NCI-H2227 (cell line): ENCODE data around the gene TPD52L3.

Experiments used
- DNase-seq: peaks from one replicate; lab custom pipeline; 2025; ENCODE audit not compliant: unreplicated experiment; lab: John Stamatoyannopoulos, UW

Gene TPD52L3

DNA sequence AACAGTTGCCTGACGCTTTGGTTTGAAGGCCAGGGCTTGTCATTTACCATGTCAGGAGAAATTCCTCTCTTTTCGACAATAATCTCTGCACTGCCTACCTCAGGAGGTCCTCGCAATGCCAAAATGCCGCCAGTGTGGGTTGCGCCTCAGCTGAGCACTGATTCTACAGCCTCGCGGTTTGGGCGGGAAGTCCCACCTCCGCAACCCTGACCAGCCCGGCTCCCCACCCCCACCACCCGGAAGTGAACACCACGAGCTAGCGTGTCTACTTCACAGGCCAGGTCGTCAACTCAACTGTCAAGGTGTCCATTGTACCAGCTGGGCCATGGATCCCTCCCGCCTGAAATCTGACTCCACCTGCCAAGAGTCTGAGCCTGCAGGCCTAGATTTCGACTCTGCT lies at the start of gene TPD52L3:
Gene TPD52L3, plus strand, starts transcription at position 273 of the 400 bp plus-strand sequence. CDS start 221 bp downstream, outside the sequence.
- DNase-seq: no peak

DNA sequence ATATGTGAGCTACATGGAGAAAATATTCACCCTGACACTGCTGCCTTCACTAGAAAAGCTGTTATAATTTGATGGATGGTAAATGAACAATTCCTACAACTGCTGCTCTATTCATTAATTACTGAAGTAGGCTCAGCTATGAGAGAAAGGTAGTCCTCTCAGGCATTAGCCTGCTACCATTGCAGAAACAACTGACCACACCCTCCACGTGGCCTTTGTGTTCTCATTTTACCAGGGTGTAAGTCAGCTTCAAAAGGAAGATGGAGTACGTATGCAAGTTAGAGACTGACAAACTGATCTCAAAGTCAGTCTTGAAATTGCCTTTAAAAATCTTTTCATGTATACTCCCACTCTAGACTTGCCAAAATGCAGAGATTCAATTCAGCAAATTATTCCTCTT lies 26.3 kb upstream of the TPD52L3 start:
- no peak for DNase-seq

DNA sequence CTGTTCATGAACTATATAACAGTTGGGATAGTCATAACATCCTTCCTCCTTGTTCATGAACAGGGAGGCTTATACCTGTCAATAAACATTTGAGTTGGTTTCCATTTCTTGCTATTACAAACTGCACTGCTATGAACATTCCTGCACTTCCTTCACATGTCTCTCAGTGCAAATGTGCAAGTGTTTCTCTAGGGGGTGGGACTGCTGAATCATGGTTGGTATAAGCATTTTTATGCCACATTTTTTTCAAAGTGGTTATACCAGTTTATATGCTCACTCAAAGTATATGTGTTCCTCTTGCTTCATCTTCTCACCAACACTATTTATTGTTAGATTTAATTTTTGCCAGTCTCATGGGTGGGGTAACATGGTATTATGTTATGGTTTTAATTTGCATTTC lies 25.8 kb upstream of the TPD52L3 start:
- DNase-seq: no peak

DNA sequence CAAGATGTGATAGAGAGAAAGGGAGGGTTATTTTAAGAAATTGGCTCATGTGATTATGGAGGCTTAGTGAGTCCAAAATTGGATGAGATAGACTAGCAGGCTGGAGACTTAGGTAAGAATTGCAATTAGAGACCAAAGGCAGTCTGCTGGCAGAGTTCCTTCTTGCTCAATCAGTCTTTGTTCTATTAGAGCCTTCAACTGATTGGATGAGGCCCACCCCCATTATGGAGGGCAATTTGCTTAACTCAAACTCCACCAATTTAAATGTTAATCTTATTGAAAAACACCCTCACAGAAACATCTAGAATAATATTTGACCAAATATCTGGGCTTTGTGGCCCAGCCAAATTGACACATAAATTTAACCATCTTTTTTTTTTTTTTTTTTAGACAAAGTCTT lies 23.9 kb upstream of the TPD52L3 start:
- DNase-seq: no peak

DNA sequence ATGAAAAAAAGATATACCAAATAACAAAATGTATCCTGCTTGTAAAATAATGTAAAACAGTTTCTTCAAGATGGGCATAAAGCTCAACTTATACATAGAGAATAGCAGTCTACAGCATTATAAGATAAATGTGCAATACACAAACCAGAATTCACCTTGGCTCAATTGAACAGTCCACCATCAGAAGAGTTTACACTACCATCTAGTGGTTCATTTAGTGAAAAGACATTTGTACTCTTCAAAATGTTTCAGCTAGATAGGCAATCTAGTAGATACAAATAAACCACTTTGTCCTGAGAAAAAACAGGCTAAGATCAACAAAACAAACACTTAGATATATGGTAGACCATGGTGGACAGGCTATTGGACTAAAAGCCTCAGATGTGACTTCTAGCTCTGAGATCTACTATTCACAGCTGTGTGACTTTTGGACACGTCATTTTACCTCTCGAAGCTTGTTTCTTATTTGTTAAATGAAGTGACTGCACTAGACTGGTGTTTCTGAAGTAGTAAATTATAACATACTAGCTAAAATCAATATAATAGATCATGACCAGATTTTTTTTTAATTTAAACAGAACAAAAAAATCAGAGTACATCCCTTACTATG lies 22.1 kb upstream of the TPD52L3 start:
- DNase-seq: peak; percentile 28

DNA sequence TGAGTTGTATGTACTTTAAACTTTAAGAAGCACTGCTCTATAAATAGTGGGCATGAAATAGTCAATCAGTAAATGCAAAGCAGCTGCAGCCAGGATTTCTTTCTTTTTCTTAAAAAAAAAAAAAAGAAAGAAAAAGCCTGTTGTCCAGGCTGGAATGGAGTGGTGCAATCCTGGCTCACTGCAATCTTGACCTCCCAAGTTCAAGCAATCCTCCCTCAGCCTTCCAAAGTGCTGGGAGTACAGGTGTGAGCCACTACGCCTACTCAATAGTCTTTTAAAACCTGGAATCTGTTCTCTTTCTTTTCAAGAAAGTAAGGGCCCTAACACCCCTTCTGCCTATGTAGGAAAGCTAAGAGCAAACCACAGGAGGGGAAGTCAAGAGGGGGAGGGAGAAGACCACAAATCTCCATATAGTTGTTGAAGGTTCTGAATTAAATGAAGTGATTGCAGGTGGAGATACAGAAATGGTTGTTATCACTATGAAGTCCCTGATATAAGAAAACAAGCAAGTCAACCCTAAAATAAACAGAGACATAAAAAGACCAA lies 20.6 kb upstream of the TPD52L3 start:
- DNase-seq: no peak

DNA sequence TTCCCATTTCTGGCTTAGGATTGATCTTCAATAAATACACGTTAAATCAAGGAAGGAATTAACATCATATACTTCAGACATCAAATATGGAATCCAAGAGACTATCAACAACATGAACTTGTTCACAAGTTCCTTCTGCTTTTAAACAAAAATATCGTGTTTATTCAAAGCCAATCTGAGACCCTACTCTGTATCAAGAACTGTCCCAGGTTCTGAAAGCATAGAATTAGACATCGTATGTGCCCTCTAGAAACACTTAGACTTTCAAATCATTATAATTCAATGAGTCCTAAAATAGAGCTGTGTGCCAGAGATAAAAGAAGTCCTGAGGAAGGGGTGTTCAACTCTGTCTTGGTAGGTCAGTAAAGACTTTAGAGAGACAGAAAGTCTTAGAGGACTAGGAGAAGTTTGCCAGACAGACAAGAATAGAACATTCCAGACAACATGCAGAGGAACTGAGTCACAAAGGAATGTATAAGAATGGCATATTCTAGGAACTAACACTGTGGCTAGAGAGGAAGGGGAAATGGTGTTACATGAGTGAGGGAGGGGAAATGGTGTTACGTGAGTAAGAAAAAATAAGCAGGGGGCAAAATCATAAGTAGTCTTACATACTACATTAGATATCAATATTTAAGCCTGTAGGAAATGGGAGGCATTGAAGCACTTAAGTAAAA lies 2.9 kb downstream of the TPD52L3 start:
- DNase-seq: no peak

DNA sequence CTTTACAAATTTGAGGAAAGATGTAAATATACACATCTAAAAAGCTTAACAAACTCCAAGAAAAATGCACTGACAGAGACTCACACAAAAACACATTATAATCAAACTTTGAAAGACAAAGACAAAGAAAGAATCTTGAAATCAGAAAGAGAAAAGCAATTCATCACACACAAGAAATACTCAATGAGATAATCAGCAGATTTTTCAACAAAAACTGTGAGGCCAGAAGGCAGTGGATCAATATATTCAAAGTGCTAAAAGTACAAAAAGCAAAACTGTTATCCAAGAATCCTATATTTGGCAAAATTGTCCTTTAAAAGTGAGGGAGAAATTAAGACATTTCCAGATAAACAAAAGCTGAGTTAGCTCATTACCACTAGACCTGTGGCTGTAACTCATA lies 6.1 kb downstream of the TPD52L3 start:
- no peak for DNase-seq

DNA sequence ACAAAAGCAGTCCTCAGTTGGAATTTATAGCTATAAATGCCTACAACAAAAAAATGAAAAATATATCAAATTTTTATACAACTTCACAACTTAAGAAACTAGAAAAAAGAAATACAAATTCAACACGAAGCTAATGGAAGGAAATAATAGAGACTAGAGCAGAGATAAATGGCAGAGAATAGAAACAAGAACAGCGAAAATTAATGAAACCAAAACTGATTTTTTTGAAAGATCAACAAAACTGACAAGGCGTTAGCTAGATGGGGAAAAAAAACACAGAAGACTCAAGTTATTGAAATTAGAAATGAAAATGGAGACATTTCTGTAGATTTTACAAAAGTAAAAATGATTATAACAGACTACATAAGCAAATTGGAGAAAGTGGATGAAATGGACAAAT lies 20.6 kb downstream of the TPD52L3 start:
- DNase-seq: no peak

DNA sequence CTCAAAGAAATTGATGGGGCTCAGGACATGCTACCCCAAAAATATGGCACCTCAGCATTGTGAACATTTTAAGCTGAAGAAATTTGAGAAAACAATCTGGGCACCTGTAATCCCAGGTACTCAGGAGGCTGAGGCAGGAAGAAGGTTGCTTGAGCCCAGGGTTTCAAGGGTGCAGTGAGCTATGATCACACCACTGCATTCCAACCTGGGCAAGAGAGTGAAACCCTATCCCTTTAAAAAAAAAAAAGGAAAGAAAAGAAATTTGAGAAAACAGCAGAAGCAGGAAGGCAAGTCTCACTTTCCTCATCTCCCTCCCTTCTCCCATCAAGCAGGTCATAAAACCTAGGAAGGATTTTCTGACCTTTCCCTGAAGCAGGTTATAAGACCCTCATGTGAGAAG lies 23.6 kb downstream of the TPD52L3 start:
- DNase-seq: no peak

DNA sequence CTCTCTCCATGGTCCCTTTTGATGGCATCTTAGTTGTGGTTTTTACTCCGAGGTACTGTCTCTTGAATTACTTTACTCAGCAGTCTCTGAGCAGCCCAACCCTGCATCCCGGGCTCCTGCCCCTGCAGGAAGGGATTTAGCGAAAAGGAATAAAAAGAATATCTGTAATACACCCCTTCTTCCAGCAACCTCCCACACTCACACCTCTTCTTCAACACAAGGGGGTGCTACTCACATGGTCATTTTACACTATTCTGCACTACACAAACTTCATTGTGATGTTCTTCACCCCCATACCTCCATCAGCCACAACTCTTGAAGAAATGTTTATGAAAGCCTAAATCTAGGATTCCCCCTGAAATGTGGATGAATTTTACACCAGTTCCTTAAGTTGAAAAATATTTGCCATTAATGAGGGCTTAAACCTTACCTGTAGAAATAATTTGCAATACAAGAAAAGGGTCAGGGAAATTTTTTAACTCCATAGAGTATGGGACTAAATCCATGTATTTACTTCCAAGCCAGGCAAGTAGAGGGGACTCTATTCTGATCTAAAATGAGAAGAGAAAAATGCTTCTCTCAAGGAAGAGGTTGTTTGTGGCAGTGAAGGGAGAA lies 26.0 kb downstream of the TPD52L3 start:
- DNase-seq: peak; percentile 18

DNA sequence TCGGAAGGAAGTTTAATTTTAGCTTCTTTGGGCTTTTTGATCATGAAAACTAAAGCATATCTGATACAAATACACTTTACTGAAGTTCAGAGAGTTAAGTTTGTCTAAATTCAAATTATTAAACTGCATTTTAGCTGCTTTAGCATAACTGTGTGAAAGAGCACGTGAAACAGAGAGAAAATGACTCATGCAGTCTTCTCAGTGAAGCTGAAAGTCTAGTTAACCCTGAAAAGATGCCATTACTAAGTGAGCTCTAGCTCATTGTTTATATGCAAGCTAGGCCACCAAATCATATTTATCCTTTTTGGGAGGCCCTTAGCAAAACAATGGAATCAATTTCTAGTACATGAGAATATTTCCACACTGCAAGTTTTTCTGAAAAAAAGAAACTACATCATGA lies 27.6 kb downstream of the TPD52L3 start:
- no peak for DNase-seq

DNA sequence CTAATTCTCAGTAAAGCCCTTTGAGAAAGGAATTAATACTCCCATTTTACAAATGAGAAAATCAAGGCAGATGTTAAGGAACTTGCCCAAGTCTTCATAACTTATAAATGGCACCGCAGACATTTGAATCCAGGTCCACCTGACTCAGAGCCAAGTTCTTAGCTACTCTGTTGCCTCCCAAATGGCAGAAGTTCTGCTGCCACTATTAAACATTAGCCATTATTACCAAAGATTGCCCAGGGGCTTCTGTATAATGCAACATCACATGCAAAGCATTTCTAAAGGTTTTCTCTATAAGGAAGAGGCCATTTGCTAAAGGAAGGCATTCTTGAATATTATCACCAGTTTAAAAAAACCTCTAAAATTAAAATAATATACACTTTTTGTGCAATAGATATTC lies 28.3 kb downstream of the TPD52L3 start:
- DNase-seq: no peak

DNA sequence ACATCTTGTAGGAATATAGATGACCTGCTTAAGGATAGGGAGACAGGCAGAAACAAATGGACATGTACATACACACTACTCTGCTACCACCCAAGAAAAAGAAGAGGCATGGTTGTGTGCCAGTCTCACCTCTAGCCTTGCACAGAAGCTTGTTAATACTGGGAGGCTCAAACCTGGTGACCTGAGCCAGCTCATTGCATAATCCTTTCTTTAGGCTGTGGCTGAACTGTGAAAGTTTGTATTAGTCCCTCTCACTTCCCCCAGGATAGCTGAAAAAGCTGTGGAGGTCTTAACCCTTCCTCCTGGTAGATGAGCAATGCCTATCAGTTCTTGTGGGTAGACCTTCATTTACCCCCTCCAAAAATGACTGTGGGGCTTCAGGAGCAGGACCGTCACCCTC lies 28.7 kb downstream of the TPD52L3 start:
- no peak for DNase-seq

DNA sequence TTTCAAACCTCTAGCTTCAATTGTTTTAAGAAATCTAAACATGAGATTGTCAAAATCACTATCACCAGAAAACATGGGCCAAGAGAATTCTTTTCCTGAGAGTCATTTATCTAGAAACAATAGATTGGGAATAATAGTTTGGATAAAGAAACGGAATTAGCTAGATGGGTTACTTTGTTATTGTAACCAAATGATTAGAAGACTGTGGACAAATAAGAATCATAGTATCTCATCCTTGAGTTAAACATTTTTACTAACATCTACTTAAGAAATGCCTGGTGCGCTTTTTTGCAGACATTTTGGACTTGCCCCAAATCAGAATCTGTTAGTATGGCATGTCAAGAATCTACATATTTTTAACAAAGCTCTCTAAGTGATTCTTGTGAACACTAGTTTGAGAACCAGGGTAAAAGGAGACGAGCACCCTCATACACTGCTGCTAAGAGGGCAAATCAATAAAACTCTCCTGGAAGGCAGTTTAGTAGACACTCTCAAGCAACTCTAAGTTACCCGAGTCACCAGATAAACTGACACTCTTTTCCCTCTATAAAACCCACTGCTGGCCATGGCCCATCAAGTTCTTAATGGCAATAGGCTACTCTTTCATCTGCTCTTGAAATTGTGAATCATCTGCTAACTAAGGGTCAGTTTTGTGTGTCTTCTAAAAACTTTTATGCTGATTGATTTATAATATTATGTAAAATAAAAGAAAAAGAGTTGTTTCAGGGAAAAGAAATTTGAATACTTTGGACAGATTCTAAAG lies 39.1 kb downstream of the TPD52L3 start:
- DNase-seq: no peak

DNA sequence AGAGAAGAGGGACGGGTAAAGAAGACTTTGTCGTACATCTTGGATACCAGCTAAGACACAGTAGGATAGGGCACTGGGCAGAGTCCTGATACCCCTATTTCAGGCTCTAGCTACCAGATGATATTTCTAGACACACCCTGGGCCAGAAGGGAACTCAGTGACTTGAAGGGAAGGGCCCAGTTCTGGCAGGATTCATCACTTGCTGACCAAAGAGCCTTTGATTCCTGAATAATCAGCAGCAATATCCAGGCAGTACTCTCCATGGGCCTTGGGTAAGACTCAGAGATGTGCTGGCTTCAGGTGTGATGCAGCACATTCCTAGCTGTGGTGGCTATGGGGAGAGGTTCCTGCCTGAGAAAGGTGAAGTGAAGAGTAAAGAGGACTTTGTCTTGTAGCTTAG lies 40.7 kb downstream of the TPD52L3 start:
- no peak for DNase-seq
